Measurements from ENCODE around the gene ATCAY.

The ATCAY gene
- total RNA-seq: 0 to 0.24 (median 0.02) reads per million in 18 experiments

DNA sequence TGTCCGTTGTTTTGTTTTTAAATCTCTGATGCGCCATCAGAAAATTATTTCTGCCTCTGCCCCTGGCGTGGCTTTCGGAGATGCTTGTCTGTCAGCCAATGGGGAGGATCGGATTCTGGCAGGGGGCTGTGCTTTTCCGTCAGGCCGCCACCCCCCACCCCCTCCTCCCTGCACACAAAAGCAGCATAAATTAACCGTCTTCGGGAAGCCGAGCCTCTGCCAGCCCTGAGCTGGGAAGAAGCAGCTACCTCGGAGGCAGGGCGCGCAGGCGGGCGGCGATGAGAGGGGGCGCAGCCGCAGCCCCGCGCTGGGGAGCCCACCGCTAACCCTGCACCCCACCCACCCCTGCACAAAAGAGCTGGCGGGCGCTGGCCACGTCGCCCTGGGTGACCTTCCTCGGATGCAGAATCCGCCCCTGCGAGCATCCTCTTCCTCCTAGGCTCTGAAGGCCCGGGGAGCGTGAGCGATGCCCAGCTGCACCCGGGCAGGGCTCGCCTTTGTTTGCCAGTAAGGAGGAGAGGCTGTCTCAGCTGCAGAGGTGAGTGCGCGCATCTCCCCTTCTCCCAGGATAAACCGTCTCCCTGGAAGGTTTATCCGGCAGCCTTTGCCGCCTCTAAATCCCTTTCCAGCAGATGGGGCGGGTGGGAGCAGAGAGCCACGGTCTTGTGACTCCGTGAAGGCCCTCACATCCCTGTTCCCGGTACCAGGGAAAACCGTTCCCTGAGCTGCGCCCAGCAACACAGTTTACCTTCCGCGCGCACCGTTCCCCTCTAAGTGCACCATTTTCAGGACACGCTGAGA, at the start of gene ATCAY:
TSS of gene ATCAY (plus strand) at position 215 of the 801 bp plus-strand sequence. CDS start 5,083 bp downstream, outside the sequence.
- no peak for DNase-seq

DNA sequence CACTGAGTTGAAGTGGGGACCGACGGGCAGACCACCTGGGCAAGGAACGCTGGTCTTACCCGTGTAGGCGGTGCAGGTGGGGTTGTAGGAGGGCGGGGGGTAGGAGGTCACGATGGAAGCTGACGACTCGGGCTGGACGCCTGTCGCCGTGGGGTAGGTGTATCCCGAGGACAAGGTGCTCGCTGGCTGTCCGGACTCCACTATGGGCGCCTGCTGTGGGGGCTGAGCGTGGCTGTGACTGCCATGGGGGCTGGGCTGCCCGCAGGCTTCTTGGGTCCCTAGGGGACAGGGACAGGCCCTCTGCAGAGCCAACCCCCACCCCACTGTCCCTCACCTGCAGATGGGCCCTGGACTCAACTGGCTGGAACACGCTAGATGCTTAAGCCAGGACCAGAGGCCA, 48.9 kb upstream of the ATCAY start:
- no peak for DNase-seq

DNA sequence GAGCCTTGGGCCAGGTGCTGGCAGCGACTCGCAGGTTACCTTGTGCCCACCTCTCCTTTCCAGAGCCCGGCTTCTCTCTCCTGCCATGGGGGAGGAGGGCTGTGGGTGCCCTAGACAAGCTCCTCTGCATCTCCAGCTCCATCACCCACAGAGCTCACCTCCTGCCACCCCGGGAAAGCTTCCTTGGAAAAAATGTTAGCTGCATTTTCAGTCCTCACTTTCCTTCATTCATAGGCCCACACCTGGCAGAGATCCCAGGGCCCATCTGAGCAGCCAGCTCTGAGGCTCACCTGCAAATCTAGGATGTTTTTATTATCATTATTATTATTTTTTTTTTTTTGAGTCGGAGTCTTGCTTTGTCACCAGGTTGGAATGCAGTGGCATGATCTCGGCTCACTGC, 48.5 kb upstream of the ATCAY start:
- no peak for DNase-seq

GRCh38 chr19:3833578-3834348, 46.7 kb upstream of the ATCAY start:
- DNase-seq: no peak

- DNase-seq: no peak
Observed at GRCh38 chr19:3834349-3835054, 46.0 kb upstream of the ATCAY start.

- DNase-seq: no peak
Observed at GRCh38 chr19:3835055-3835435, 45.4 kb upstream of the ATCAY start.

DNA sequence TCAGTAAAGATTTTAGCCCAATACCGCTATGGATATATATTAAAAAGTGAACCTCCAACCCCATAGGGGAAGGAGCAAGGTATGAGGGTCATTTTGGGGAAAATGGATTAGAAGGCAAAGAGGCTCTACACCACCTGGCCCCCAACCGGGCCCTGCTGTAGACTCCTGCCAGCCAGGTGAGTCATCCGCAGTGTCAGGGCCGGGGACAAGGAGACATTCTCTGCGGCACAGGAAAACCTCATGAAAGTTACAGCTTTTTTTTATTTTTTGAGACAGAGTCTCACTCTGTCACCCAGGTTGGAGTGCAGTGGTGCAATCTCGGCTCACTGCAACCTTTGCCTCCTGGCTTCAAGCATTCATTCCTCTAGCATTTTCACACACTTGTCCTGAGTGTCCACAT, 43.6 kb upstream of the ATCAY start:
- no peak for DNase-seq

- no peak for DNase-seq
Observed at GRCh38 chr19:3837332-3837731, 43.2 kb upstream of the ATCAY start.

DNA sequence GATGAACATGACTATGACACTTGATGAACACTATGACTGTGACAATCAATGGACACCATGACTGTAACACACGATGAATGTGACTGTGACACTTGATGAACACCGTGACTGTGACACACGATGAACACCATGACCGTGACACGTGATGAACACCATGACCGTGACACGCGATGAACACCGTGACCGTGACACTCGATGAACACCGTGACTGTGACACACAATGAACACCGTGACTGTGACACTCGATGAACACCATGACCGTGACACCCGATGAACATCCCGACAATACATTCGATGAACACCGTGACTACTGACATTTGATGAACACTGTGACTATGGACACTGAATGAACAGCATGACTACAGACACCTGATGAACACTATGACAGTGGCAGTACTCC, 42.6 kb upstream of the ATCAY start:
- DNase-seq: no peak

GRCh38 chr19:3838661-3839060, 41.8 kb upstream of the ATCAY start:
- DNase-seq: no peak

DNA sequence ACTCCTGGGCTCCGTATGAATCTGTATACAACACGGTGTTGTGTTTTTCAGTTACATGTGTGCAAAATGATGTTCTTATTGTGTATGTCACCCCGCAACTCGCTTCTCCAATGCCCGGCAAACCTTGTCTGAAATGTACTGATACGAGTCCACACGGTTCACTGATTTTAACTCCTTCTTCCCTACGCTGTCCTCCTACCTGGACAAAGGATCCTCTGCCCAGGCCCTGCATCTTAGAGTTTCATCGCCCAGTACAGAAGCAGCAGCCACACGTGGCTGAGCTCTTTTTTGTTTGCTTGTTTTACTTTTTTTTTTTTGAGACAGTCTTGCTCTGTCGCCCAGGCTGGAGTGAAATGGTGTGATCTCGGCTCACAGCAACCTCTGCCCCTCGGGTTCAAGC, 40.5 kb upstream of the ATCAY start:
- DNase-seq: no peak

- no peak for DNase-seq
Observed at GRCh38 chr19:3840804-3841203, 39.7 kb upstream of the ATCAY start.

DNA sequence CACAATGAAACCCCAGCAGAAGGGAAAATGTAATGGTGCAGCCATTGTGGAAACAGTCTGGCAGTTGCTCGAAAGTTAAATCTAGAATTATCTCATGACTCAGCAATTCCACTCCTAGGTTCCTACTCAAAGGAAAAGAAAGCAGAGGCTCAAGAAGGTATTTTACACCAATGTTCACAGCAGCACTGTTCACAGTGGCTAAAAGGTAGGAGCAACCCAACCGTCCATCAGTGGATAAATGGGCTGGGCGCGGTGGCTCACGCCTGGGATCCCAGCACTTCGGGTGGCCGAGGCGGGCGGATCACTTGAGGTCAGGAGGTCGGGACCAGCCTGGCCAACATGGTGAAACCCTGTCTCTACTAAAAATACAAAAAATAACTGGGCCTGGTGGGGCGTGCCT, 37.5 kb upstream of the ATCAY start:
- DNase-seq: no peak

DNA sequence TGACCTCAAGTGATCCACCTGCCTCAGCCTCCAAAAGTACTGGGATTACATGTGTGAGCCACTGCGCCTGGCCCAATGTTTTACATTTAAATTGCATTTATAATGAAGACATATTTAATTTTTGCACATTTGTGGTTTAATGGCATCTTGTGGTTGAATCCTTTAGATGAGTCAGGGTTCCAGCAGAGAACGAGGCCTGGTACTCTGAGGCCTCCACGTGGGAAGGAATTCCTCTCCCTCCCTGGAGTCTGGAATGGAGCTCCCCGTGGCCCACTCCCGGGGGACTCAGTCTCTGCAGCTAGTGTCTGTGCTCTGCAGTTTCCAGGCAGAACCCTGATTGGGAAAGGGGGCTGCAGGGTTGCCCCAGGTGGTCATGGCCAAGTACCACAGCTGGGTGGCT, 35.9 kb upstream of the ATCAY start:
- no peak for DNase-seq

GRCh38 chr19:3849092-3849491, 31.4 kb upstream of the ATCAY start:
- peak; percentile 32 to 34 for DNase-seq

GRCh38 chr19:3849787-3850186, 30.7 kb upstream of the ATCAY start:
- no peak for DNase-seq

DNA sequence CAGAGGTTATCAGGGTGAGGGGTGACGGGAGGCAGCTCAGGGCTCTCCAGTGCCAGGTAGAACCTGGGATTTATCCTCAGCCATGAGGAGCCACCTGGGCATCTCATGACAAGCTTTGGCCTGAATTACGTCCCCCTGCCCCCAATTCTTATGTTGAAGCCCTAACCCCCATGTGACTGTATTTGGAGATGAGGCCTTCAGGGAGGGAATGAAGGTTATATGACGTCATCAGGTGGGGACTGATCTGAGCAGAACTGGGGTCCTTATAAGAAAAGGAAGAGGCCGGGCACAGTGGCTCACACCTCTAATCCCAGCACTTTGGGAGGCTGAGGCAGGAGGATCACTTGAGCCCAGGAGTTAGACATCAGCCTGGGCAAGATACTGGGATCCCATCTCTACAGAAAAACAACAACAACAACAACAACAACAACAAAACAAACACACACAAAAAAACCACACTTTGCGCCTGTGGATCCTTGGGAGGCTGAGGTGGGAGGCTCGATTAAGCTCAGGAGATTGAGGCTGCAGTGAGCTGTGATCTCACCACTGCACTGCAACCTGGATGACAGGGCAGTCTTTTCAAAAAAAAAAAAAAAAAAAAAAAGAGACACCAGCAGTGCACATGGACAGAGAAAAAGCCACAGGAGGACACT, 30.0 kb upstream of the ATCAY start:
- DNase-seq: no peak

DNA sequence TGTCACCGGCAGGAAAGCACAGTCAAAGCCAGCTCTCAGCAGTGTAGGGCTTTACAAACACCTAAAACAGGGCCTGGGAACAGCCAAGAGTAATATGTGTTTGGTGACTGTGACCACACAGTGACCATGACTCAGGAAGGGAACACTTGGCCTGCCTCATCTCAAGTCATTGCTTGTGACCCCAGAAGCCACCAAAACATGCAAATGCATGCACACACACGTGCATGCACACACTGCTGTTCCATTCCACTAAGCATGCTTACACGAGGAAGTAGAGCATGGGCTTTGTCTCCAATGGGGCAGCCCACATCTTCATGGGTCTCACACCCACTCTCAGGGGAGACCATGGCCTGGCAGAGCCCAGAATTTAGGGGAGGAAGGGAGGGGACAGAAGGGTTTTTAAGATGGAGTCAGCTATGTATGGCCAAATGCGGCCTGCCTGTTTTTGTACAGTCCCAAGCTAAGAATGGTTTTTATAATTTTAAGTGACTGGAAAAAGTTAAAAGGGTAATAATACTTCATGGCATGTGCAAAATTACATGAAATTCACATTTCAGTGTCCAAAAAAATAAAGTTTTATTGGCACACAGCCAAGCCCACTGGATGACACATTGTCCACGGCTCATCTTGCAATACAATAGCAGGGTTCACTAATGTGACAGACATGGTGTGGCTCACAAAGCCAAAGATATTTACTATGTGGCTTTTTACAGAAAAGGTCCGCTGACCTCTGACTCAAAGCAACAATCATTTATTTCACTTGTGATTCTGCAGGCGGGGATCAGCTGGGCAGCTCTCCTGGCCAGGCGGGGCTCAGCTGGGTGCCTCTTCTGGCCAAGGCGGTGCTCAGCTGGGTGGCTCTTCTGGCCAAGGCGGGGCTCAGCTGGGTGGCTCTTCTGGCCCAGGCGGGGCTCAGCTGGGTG, 29.0 kb upstream of the ATCAY start:
- no peak for DNase-seq

GRCh38 chr19:3852177-3852511, 28.3 kb upstream of the ATCAY start:
- DNase-seq: no peak

GRCh38 chr19:3852614-3853254, 27.8 kb upstream of the ATCAY start:
- DNase-seq: peak in 1 of 2 donors; percentile 59

- DNase-seq: no peak
Observed at GRCh38 chr19:3855320-3855719, 25.2 kb upstream of the ATCAY start.
